ACC112 (cell line): ENCODE measurements around the gene ATXN1.

Experiments used
- H2AFZ ChIP-seq: fragments of 200-600 bp; sonication (generic); one replicate; pipeline ENCODE4 v1.6.0; 2017; ENCODE audit warnings: antibody characterized with exemption, low read length; ENCODE audit not compliant: unreplicated experiment
- H3K27ac ChIP-seq: fragments of 200-600 bp; sonication (generic); 2 replicates; pipeline ENCODE4 v1.5.1; 2014; ENCODE audit warnings: low read depth, mild to moderate bottlenecking, antibody characterized with exemption, low read length, moderate library complexity
- H3K27me3 ChIP-seq: fragments of 200-600 bp; sonication (generic); 2 replicates; pipeline ENCODE4 v1.6.1; 2014; ENCODE audit warnings: mild to moderate bottlenecking, antibody characterized with exemption, low read length, moderate library complexity, mixed read lengths; ENCODE audit not compliant: insufficient read depth
- H3K36me3 ChIP-seq: fragments of 200-600 bp; sonication (generic); 2 replicates; pipeline ENCODE4 v1.6.1; 2016; ENCODE audit warnings: mild to moderate bottlenecking, antibody characterized with exemption, low read length, moderate library complexity, mixed read lengths; ENCODE audit not compliant: insufficient read depth
- H3K4me1 ChIP-seq: fragments of 200-600 bp; sonication (generic); one replicate; pipeline ENCODE4 v1.6.1; 2016; ENCODE audit warnings: low read length, mixed read lengths; ENCODE audit not compliant: insufficient read depth, unreplicated experiment, control insufficient read depth
- H3K4me3 ChIP-seq: fragments of 200-600 bp; sonication (generic); 2 replicates; pipeline ENCODE4 v1.5.1; 2014; ENCODE audit warnings: mild to moderate bottlenecking, low read depth, low read length
- H3K79me2 ChIP-seq: fragments of 200-600 bp; sonication (generic); one replicate; pipeline ENCODE4 v1.6.0; 2016; ENCODE audit warnings: low read length; ENCODE audit not compliant: control insufficient read depth, unreplicated experiment, insufficient read depth

The ATXN1 gene

DNA sequence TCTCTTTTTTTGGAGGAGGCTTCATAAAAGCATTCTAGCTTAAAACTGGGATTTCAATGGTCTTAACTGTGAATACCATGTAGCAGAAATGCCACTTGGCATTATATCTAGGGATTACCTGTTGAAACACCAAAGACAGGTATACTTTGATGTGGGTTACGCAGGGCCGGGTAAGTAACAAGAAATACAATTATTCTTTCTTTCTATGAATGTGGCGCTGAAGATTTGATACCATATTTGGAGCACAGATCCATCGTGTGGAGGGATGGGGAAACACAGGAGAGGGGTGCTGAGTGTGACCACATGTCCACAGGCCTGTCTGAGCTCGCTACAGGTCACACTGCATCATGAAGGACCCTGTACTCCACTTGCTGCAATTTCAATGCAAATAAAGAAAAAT is 265.1 kb downstream of the ATXN1 start:
- Histone ChIP-seq H2AFZ (no peak overlapping the region), H3K79me2 (no peaks in the 10 kb centered on the region), H3K27ac (no peak overlapping the region), H3K27me3 (no peaks in the 10 kb centered on the region), H3K4me3 (no peak overlapping the region), H3K4me1 (no peaks in the 10 kb centered on the region), H3K36me3 (0 out of 2 replicates have a peak, but pooled peaks cover 6% of the 10 kb centered on the region)

DNA sequence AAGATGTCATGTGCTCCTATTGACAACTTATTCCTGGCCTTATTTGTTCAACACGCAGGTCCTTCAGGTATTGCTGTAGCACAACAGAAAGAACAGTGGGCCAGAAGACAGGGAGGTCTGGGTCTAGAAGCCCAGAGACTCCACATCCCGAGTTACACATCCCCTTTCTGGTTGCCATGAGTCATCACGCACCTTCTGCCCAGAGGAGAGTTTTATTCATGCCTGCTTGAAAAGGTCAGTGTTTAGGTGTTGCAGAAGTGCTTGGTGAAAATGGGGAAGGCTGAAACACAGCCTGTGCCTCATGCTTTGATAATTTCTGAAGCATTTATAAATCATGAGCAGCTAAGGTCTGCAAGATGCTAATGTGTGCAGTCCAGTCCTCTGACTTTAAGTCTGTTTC is 266.5 kb downstream of the ATXN1 start:
- no peak overlapping the region for H2AFZ ChIP-seq
- no peaks in the 10 kb centered on the region for H3K79me2 ChIP-seq
- H3K27ac ChIP-seq, result no peak overlapping the region
- H3K27me3 ChIP-seq, result no peaks in the 10 kb centered on the region
- H3K4me1 ChIP-seq, result no peaks in the 10 kb centered on the region
- H3K4me3 ChIP-seq, result no peak overlapping the region
- H3K36me3 ChIP-seq, result 0 out of 2 replicates have a peak, but pooled peaks cover 6% of the 10 kb centered on the region

DNA sequence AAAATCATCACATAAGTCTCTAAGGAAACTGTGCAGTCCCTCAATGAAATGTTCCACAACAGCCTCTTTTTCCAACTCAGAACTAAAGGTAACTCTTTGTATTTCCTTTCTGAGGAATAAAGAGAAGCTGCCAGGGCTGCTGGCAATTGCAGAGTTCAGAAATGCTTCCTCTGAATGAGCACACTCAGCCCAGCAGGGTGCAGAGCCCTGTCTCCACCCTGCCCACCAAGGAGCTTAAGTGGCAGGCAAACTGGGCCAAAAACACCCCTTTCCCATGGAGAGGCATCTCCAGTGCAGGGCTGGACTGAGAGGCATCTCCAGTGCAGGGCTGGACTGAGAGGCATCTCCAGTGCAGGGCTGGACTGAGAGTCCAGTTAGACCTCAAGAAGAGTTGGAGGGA is 267.5 kb downstream of the ATXN1 start:
- Histone ChIP-seq H2AFZ (no peak overlapping the region), H3K4me3 (no peak overlapping the region), H3K27me3 (no peaks in the 10 kb centered on the region), H3K27ac (no peak overlapping the region), H3K4me1 (no peaks in the 10 kb centered on the region), H3K79me2 (no peaks in the 10 kb centered on the region), H3K36me3 (0 out of 2 replicates have a peak, but pooled peaks cover 4% of the 10 kb centered on the region)

DNA sequence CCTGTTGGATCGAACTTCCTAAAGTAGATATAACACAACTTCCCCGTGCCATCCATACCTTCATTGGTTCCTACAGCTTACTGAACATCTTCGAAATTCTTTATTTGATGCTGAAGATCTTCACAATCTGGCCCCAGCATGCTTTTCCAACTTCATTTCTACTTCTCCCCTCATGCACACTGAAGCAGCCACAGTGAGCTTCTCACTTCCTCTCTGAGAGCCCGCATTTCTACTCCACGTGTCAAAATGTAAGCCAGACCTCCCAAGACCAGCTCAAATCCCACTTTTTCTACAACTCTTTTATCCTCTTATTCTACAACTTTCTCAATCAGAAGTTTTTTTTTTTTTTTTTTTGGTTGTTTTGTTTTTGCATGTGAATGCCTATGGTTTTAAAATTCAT is 268.1 kb downstream of the ATXN1 start:
- Histone ChIP-seq H3K79me2 (no peaks in the 10 kb centered on the region), H2AFZ (no peak overlapping the region), H3K4me3 (no peak overlapping the region), H3K27ac (no peak overlapping the region), H3K4me1 (no peaks in the 10 kb centered on the region), H3K36me3 (no peaks in the 10 kb centered on the region), H3K27me3 (no peaks in the 10 kb centered on the region)

DNA sequence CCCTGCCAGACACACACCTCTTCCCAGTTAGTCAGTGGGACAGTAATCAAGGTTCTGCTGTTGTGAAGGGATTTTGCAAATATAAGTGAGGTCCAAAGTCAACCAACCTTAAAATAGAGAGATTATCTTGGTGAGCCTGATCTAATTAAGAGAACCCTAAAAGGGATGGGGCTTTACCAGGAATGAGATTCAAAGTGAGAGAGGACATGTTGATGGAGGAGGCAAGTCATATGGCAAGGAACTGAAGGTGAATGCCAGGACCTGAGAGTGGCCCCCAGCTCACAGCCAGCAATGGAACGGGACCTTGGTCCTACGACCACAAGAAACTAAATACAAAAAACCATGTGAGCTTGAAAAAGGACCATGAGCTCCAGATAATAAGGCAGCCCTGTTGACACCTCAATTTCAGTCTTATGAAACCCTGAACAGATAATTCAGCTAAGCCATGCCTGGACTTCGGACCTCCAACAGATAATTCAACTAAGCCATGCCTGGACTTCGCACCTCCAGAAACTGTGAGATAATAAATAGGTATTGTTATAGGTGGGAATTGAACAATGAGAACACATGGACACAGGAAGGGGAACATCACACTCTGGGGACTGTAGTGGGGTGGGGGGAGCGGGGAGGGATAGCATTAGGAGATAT is 269.5 kb downstream of the ATXN1 start:
- H3K27ac ChIP-seq, result no peak overlapping the region
- H3K36me3 ChIP-seq, result no peaks in the 10 kb centered on the region
- H2AFZ ChIP-seq, result no peak overlapping the region
- H3K4me1 ChIP-seq, result no peaks in the 10 kb centered on the region
- H3K4me3 ChIP-seq, result no peak overlapping the region
- no peaks in the 10 kb centered on the region for H3K79me2 ChIP-seq
- no peaks in the 10 kb centered on the region for H3K27me3 ChIP-seq

DNA sequence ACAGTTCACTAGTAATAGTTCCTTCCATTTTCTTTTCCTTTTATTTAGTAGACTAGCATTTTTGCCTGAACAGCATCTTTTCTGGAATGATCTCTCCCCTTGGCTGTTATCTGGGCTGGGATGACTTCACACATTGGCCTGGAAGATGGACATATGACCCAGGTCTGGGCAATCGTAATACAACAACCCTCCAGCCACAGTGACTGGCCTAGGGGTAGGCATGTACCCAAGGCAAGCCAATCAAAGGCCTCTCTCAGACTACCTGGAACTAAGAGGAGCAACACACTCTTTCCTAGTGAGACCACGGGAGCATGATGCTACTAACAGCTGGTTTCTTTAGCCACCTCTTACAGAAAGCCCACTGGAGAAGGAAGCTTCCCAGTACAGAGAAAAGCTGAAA is 270.6 kb downstream of the ATXN1 start:
- Histone ChIP-seq H3K4me1 (no peaks in the 10 kb centered on the region), H3K36me3 (no peaks in the 10 kb centered on the region), H3K79me2 (no peaks in the 10 kb centered on the region), H2AFZ (no peak overlapping the region), H3K4me3 (no peak overlapping the region), H3K27me3 (no peaks in the 10 kb centered on the region), H3K27ac (no peak overlapping the region)

DNA sequence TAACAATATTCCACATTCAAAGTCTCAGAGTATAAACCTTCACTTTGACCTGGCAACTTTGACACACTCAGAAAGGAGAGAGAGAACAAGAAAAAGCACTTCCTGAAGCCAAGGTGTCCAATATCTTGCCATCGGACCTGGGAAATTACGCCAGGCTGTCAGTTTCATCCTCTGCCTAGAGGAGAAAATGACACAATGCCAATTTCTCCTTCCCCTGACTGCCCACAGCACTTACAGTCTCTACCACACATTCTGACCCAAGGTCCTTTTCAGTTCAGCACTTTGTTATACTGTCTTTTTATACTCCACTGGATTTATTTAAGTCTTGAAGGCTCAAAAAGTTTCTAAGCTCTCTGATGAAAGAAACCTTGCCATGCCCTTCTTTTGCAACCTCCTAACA is 272.4 kb downstream of the ATXN1 start:
- Histone ChIP-seq H2AFZ (no peak overlapping the region), H3K4me1 (no peaks in the 10 kb centered on the region), H3K79me2 (no peaks in the 10 kb centered on the region), H3K27me3 (no peaks in the 10 kb centered on the region), H3K36me3 (no peaks in the 10 kb centered on the region), H3K27ac (no peak overlapping the region), H3K4me3 (no peak overlapping the region)

DNA sequence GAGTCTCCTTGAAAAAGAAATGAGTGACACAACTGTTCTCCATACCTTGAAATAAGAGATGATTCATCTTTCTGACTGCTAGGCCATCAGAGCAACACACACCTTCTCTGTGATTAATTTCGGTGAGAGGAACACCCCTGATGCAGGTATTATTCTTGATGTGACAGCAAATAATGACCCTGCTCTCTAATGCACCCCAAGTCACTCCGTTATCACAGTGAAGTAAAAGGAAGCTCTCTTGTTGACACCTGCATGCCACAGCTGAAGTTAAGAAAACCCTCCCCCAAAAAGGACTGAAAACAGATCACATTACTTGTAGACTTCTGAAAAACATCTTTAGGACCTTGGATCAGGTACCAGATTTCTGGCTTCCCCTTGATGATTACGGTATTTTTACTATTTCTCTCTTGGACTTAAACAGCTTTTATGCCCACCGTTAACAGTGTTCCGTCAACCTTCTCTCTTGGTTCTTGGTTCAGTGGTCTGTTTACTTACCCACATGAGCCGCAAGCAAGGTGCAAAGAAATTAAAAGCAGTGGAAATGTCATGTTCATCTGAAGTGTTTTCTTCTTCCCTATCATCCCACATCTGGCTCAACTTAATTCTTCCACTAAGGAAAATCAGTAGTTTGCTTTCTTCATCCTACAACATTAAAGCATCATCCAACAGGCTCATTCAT is 273.1 kb downstream of the ATXN1 start:
- Histone ChIP-seq H3K79me2 (no peaks in the 10 kb centered on the region), H3K36me3 (peaks cover 5% of the 10 kb centered on the region), H3K27me3 (no peaks in the 10 kb centered on the region), H2AFZ (no peak overlapping the region), H3K4me1 (no peaks in the 10 kb centered on the region), H3K4me3 (no peak overlapping the region), H3K27ac (no peak overlapping the region)

DNA sequence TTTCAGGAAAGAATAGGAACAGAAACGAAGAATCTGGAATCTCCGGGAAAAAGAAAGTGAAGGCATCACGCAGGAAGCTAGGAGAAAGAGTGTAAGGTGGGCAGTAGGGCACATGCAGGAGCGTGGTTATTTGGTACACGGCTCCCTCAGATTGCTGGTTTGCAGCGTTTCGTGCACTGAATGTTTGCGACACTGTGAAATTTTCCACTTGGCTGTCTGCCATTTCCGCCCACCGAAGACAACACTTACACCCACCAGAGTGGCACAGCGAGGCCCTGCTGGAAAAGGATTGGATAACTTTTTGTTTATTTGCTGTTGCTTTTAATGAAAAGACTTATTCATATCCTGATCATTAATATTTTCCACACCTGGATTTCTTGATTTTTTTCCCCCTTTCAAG is 274.6 kb downstream of the ATXN1 start:
- Histone ChIP-seq H3K27ac (no peak overlapping the region), H3K4me1 (no peaks in the 10 kb centered on the region), H3K4me3 (no peak overlapping the region), H2AFZ (no peak overlapping the region), H3K79me2 (no peaks in the 10 kb centered on the region), H3K27me3 (no peaks in the 10 kb centered on the region), H3K36me3 (peaks cover 17% of the 10 kb centered on the region)

DNA sequence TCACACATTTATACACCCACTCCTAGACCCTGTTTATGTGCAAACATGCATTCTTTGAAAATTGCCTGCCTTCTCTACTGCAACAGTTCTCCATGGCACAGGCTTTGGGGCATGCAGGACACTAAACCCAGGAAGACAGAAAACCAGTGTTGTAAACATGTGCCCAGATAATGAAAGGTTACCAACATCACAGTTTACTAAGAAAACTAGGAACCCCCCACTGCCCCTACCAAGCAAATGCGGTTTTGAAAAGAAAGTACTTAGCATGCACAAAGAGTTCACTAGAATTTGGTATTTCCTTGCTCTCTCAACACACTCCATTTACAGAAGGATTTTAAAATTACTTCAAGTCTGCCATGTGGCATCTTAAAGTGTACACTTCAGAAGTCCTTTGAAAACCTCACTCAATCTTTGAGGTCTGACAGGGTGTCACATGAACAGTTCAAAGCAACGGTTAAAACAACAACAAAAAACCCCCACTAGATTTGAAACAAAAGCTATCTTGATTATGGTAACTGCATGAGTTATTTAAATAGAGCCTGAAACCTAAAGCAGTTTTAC is 277.9 kb downstream of the ATXN1 start:
- no peaks in the 10 kb centered on the region for H3K4me1 ChIP-seq
- no peaks in the 10 kb centered on the region for H3K27me3 ChIP-seq
- H3K4me3 ChIP-seq, result no peak overlapping the region
- no peaks in the 10 kb centered on the region for H3K79me2 ChIP-seq
- peaks cover 17% of the 10 kb centered on the region for H3K36me3 ChIP-seq
- no peak overlapping the region for H3K27ac ChIP-seq
- H2AFZ ChIP-seq, result no peak overlapping the region
